HG02884 (cell line): ENCODE measurements around the gene WDR13.
"Not testable (repeated sequence)": the region's sequence is repeated elsewhere in the genome, so short reads cannot be mapped to it uniquely, and the experiment has no call there.

ENCODE experiments used
- ATAC-seq: cut with Tn5 transposase; IDR thresholded peaks from one replicate; pipeline ENCODE4 v1.9.1; 2021; ENCODE audit warnings: mild to moderate bottlenecking, moderate library complexity; ENCODE audit not compliant: unreplicated experiment

WDR13 gene

DNA sequence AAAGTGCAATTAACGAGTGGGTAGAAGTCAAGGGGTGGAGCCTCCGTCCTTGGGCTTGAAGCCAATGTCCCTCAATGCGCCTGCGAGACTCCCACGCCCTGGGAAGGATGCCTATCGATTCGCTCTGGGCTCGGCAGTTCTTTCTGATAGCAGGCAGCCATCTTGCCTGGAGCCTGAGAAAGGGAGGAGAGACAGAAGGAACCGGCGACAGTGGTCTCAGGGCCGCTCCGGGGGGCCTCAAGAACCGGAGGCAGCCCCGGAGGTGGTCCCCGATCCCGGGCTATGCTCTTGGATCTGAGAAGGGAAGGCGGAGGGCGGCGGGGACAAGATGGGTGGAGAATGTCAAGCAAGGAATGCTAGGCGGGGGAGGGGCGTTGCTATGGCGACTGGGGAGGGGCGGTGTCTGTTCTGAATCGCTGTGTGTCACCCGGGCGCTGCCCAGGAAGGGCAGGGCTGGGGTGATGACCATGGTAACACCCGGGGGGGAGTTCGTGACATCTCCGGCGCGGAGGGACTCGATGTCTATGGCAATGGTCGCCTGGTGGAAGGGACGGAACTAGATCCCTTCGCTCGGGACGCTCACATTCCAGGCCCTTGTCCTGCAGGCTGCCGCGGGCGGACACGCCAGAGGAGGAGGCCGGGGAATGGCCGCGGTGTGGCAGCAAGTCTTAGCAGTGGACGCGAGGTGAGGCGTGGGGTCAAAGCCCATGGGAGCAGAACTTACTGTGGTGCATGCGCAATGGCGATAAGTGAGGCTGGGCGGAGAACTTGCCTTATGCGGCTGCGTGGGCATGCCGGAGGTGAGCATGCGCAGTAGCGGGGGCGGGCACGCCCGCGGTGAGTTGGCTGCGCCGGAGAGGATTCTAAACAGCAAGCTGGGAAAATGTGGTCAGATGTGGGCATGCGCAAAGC is at the start of gene WDR13:
Gene WDR13 (plus strand): TSS at position 140 of the 912 bp plus-strand sequence. CDS start 505 bp downstream, at position 645.
- peak; percentile 67 for ATAC-seq

GRCh38 chrX:48548871-48549270 is 48.4 kb upstream of the WDR13 start:
- no peak for ATAC-seq

DNA sequence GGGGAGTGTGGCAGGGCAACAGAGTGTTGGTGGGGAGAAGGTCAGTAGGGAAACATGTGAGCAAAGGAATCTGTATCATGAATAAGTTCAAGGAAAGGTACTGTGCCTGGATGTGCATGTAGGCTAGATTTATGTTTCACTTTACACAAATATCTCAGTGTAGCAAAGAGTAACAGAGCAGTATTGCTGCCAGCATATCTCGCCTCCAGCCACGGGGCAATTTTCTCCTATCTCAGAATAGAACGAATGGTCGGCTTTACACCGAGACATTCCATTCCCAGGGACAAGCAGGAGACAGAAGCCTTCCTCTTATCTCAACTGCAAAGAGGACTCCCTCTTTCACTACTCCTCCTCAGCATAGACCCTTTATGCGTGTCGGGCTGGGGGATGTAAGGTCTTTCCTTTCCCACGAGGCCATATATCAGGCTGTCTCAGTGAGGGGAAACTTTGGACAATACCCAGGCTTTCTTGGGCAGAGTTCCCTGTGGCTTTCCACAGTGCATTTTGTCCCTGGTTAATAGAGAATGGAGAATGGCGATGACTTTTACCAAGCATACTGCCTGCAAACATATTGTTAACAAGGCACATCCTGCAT is 41.5 kb upstream of the WDR13 start:
- ATAC-seq, result not testable (repeated sequence)

DNA sequence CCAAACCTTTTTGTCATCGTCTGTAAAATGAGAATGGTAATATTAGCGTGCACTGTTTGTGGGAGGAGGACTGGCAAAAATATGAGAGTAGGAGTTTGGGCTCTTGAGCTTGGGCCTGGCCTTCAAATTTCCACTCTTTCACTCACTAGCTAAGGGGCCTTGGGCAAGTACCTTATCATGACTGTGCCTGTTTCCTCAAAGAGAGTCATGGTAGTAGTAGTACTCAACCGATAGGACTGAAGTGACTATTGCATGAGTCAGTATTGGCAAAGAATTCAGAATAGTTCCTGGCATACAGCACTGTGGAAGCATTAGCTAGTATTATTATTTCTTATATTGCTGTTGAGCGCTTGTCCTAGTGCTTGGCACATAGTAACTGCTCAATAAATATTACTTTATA is 39.0 kb upstream of the WDR13 start:
- ATAC-seq, result no peak

GRCh38 chrX:48559636-48560035 is 37.7 kb upstream of the WDR13 start:
- no peak for ATAC-seq

DNA sequence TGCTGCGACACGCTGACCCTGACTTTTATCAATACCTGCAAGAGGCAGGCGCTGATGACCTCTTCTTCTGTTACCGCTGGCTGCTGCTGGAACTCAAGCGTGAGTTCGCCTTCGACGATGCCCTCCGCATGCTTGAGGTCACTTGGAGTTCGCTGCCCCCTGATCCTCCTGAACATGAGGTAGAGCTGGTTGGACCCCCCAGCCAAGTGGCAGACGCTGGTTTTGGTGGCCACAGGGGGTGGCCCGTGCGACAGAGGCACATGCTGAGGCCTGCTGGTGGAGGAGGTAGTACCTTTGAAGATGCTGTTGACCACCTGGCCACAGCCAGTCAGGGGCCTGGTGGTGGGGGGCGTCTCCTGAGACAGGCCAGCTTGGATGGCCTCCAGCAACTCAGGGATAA is 37.2 kb upstream of the WDR13 start:
- ATAC-seq, result no peak

DNA sequence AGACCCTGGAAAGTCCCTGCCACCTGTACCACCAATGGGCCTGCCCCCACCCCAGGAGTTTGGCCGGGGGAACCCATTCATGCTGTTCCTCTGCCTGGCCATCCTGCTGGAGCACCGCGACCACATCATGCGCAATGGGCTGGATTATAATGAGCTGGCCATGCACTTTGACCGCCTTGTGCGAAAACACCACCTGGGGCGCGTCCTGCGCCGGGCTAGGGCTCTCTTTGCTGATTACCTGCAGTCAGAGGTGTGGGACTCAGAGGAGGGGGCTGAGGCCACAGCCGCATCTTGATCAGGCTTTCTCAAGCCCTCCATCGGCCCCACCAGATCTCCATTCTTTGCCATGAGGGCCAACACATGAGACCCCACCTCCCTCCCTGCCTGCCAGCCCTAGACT is 36.6 kb upstream of the WDR13 start:
- ATAC-seq, result no peak

- peak; percentile 52 for ATAC-seq
These were observed 27.3 kb upstream of the WDR13 start for GRCh38 chrX:48569958-48570357.

DNA sequence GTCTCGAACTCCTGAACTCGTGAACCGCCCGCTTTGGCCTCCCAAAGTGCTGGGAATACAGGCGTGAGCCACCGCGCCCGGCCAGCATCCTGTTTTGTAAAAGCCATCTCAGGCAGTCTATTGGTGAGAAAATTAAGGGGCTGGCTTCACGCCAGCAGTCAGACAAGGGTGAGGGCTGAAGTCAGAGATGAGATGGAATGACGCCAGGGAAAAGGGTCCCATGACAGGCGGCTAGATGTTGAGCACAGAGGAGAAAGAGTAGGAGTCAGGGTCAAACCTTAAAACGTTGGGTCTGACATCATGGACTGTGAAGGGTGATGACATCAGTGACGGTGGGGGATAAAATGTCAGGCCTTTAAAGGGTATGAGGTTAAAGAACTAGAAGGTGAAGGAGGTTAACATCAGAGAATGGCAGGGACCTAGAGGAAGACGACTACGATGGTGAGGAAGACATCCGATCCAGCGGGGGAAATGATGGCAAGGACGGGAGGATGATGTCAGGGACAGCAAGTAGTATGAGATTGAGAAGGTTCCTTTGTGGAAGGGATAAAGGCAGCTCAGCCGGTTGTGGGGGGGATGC is 23.5 kb upstream of the WDR13 start:
- no peak for ATAC-seq

DNA sequence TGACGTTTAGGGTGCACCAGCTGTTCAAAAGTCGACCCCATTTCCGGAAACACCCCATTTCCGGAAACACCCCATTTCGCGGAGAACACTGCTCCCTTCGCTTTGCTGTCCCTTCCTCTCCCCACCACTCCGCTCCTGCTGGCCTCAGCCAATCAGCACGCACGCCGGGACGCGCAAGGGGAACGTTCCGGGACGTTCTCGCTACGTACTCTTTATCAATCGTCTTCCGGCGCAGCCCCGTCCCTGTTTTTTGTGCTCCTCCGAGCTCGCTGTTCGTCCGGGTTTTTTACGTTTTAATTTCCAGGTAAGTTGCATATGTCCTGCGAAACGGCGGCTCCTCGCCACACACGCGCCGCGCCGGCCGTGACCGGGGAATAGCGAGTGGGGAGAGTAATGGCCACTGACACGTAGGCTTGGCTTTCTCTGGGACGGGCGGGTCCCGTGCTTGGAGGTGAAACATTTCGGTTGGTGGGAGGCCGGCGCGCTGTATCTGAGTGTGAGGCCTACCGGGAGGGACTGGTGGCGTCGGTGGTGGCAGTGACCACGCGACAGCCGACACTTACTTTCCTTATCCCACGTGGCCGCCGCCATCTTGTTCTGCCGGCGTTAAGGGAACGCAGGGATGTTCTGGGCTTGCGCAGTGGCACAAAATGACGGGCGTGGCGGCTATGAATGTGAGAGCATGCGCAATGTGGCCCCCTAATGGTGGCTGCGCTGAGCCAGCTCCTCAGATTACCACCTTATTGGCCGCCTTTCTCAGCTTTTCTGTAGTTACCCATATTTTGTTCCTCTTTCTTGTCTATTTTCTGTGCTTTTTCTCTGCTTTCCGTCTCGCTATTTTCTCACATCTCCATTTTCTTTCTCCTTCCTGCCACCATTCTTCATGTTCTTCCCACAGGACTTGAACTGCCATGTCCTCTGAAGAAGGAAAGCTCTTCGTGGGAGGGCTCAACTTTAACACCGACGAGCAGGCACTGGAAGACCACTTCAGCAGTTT is 22.7 kb upstream of the WDR13 start, which contains the start of gene RBM3:
Gene RBM3 (plus strand): TSS at position 215 of the 997 bp plus-strand sequence. CDS start 697 bp downstream, at position 912.
- peak; percentile 82 for ATAC-seq

DNA sequence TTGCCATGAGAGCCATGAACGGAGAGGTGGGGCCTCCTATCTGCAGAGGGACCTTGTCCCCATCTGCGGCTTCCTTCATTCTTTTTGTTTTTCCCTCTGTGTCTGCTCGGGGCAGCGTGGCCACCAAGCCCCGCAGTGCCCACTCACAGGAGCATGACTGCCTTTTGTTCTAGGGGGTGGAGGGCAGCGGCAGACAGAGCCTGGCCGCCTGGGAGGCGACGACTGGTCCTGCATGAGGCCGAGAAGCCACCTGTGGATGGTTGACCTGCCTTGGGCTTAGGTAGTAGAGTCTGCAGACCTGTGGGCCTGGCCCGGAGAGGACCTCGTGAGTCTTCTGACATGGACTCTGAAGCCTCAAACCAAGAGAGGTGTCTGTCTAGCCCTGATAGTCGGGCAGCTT is 21.6 kb upstream of the WDR13 start:
- ATAC-seq, result no peak

DNA sequence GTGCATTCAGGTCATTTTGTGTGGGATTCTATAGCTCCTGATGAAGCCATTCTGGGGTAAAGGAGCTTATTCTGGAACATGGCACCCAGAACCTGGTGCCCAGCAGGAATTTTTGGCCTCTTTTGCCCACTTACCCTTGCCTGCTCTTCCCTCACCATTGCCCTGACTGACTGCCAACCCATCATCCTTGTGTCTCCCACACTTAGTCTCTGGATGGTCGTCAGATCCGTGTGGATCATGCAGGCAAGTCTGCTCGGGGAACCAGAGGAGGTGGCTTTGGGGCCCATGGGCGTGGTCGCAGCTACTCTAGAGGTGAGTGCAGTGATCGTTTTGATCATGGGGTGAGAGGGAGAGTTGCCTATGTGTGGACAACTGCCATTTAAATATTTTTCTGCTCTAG is 21.2 kb upstream of the WDR13 start:
- no peak for ATAC-seq

DNA sequence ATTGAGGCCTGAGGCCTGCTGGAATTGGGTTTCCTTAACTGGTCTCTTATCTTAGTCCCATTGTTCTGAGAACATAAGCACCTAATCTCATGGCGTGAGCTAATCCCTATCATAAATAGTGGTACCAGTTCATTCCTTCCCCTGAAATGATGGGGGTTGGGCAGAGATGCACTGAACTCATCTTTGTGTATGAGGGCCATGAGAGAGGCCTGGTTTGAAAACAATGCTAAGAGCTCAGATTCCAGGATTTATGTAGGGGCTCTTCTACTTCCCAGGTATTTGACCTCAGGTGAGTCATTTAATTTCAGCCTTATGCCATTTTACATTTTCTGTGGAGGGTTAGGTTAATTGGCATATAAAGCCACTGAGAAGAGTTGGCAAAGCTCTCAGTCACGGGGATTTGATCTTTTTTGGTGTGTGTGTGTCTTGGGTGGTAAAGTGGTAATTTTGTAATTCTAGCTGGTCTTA is 18.6 kb upstream of the WDR13 start:
- ATAC-seq, result no peak

DNA sequence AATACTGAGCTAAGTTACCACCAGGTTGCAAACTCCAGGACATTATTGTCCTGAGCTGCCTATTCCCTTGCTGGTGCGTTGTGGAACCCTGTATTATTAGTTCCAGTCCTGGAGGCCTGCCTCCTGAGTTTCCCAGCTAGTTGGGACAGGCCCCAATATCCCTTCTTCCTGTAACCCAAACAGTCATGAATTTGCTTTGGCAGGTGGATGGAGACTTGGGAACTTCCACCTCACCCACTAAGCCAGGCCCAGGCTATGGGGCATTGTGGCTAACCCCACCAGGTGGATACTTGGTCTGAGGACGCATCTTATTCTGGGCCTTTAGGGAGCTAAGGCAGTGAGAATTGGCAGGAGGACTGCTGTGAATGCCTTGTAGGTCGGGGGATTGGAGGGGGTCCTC is 18.0 kb upstream of the WDR13 start:
- ATAC-seq, result no peak

GRCh38 chrX:48580662-48581061 is 16.6 kb upstream of the WDR13 start:
- no peak for ATAC-seq

DNA sequence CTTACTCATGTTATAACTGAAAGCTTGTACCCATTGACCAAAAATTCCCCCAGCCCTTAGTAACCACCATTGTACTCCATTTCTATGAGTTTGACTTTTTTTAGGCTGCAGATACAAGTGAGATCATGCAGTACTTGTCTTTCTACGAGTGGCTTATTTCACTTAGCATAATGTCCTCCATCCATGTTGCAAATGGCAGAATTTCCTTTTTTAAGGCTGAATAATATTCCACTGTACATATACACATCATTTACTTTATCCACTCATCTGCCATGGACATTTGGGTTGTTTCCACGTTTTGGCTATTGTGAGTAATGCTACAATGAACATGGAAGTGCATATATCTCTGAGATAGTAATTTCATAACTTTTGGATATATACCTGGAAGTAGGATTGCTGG is 12.6 kb upstream of the WDR13 start:
- ATAC-seq, result no peak

DNA sequence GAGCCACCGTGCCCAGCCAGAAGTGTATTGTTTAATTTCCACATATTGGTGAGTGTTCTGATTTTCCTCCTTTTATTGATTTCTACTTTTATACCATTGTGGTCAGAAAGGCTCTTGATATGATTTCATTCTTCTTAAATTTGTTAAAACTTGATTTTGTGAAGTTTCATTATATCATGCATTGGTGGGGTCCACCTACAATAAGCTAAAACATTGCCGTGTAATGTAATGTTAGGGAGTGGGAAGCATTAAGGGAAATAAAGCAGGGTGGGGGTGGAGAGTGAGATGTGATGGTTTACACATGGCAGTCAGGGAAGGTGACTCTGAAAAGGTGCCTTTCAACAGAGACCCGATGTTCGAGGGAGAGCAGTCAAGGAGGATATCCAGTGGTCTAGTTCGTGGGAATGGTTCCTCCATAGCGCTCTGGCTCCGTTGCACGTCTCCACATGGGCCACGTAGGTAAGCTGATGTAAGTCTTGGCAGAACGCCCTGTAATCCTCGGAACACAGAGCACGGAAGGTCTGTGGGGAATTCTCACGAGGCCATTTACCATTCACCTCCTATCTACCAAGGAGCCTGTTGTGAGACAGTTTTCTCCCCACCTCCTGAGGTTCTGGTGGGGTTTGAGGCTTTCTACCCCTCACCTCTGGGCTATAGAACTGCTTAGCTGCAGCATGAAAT is 7.7 kb upstream of the WDR13 start:
- ATAC-seq, result no peak

DNA sequence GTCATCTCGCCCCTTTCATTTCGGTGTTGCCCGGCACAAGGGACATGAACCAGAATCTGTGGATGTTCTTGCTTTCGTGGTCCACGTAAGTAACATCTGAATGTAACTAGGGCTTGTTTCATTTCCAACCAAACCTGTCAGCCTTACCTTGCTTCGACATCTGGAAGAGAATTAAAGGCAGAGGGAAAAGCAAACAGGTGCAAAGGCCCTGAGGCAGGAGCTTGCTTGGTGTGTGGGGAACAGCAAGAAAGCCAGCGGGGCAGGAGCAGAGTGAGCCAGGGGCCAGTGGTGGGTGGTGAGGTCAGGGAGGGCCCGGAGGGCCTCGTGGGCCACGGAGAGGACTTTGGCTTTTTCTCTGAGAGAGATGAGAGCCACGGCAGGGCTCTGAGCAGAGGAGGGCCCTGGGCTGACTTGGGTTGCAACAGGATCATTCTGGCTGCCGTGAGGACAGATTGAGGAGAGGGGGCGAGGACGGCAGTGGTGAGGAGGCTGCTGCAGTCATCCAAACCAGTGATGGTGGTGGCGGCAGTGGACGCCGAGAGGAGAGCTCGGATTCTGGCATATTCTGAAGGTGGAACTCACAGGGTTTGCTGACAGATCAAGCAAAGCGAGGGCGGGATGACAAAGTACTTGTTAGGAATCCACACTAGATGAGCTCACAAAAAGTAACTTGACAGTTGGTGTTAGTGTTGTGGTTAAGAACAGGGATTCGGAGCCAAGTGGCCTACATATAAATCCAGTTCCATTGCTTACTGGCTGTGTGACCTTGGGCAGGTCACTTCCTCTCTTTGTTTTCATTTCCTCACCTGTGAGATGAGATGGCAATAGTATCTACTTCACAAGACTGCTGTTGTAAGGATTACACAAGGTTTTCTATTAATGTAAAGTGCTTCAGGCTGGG is 6.8 kb upstream of the WDR13 start:
- ATAC-seq, result no peak

DNA sequence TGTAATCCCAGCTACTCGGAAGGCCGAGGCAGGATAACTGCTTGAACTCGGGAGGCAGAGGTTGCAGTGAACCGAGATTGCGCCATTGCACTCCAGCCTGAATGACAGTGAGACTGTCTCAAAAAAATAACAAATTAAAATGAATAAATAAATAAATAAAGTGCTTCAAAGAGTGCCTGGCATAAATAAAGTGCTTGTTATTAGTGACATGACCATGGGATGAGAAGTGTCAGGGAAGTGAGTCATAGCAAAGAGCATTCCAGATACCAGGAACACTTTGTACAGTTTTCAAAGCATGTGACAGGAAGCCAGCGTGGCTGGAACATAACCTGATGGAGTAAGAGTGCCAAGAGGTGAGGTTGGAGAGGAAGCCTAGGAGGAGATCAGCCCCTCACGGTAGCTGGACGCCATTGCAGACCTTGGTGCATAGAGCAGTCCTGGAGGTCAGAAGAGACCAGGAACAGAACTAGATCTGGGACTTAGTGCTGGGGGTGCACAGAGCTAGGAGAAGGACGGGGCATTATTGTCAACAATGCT is 6.0 kb upstream of the WDR13 start:
- ATAC-seq, result no peak
